PC-3 (cell line): ENCODE data around the gene KDM6B. TPM values are rescaled to one million over a fixed set of nuclear protein-coding genes. Genes with fewer than 3 reads are reported as not detected.

Experiments
- ATAC-seq: fragments of 200-7000 bp; cut with Tn5 transposase; 2 replicates; pipeline ENCODE4 v1.9.1; 2020; ENCODE audit warnings: mild to moderate bottlenecking, moderate library complexity
- BruUV-seq: library from RNA; stranded (reverse); fragments of 400-500 nt; replicated peaks from 2 replicates; lab custom pipeline; 2021; lab: Mats Ljungman, UMichigan
- CTCF ChIA-PET: fragments of 300-600 bp; sonication (Branson Sonifier 250); formaldehyde crosslinking; loops from one replicate; lab custom pipeline; 2022; ENCODE audit warnings: antibody characterized with exemption; lab: Charles Lee
- POLR2A ChIA-PET: fragments of 300-600 bp; sonication (Branson Sonifier 250); formaldehyde crosslinking; loops from one replicate; lab custom pipeline; 2022; ENCODE audit warnings: antibody characterized with exemption; ENCODE audit not compliant: unreplicated experiment; lab: Charles Lee
- DNase-seq: peaks from one replicate; pipeline ENCODE4 v3.0.0-alpha.2; 2015
- H2AFZ ChIP-seq: fragments of 300-600 bp; sonication (generic); 2 replicates; pipeline ENCODE4 v1.6.0; 2016; ENCODE audit warnings: antibody characterized with exemption, low read length
- H3F3A ChIP-seq: fragments of 300-600 bp; sonication (generic); one replicate; pipeline ENCODE4 v1.6.0; 2017; ENCODE audit warnings: antibody characterized with exemption, low read length, control low read depth, mild to moderate bottlenecking; ENCODE audit not compliant: unreplicated experiment
- H3K27ac ChIP-seq: fragments of 300-600 bp; sonication (generic); 2 replicates; pipeline ENCODE4 v1.5.1; 2016; ENCODE audit warnings: mild to moderate bottlenecking, low read length
- H3K27me3 ChIP-seq: fragments of 300-600 bp; sonication (generic); 2 replicates; pipeline ENCODE4 v1.6.1; 2016; ENCODE audit warnings: low read length, mixed read lengths
- H3K36me3 ChIP-seq: fragments of 300-600 bp; sonication (generic); 2 replicates; pipeline ENCODE4 v1.6.1; 2016; ENCODE audit warnings: low read depth, mixed run types, low read length, mixed read lengths
- H3K4me1 ChIP-seq: fragments of 300-600 bp; sonication (generic); 2 replicates; pipeline ENCODE4 v1.5.1; 2016; ENCODE audit warnings: low read length; ENCODE audit not compliant: insufficient read depth
- H3K4me2 ChIP-seq: fragments of 300-600 bp; sonication (generic); 2 replicates; pipeline ENCODE4 v1.6.0; 2016; ENCODE audit warnings: low read length
- H3K4me3 ChIP-seq: fragments of 300-600 bp; sonication (generic); 2 replicates; pipeline ENCODE4 v1.5.1; 2016; ENCODE audit warnings: mild to moderate bottlenecking, low read length, mixed read lengths
- H3K79me2 ChIP-seq: fragments of 300-600 bp; sonication (generic); 2 replicates; pipeline ENCODE4 v1.6.1; 2017; ENCODE audit warnings: low read length, mixed read lengths
- H3K9ac ChIP-seq: fragments of 300-600 bp; sonication (generic); 2 replicates; pipeline ENCODE4 v1.6.0; 2016; ENCODE audit warnings: mild to moderate bottlenecking, low read length
- H3K9me2 ChIP-seq: fragments of 300-600 bp; sonication (generic); replicated peaks from 2 replicates; pipeline ENCODE4 v1.6.1; 2016; ENCODE audit warnings: mixed run types, low read length, mixed read lengths
- H3K9me3 ChIP-seq: fragments of 300-600 bp; sonication (generic); 2 replicates; pipeline ENCODE4 v1.6.1; 2016; ENCODE audit warnings: low read length, mixed read lengths
- H4K20me1 ChIP-seq: fragments of 300-600 bp; sonication (generic); 2 replicates; pipeline ENCODE4 v1.6.1; 2016; ENCODE audit warnings: low read length, mixed read lengths
- EZH2 ChIP-seq: fragments of 300-600 bp; sonication (generic); IDR thresholded peaks from one replicate; pipeline ENCODE4 v1.6.1; 2017; ENCODE audit warnings: antibody characterized with exemption, mild to moderate bottlenecking, low read length; ENCODE audit not compliant: unreplicated experiment
- EZH2phosphoT487 ChIP-seq: fragments of 300-600 bp; sonication (generic); IDR thresholded peaks from 2 replicates; pipeline ENCODE4 v1.6.1; 2018; ENCODE audit warnings: mild to moderate bottlenecking, antibody characterized with exemption, low read length, borderline replicate concordance
- intact Hi-C: fragments of 100-400 bp; cut with micrococcal nuclease; formaldehyde crosslinking; loops from 2 replicates; pipeline ENCODE4 v1.9.0; 2023
- total RNA-seq: library from RNA; depleted of rRNA; stranded (reverse); fragments of >200 nt; gene quantifications from 2 replicates; pipeline ENCODE4 v1.2.3, GENCODE V29; 2014; rRNA removed
- TF ChIP-seq, protein P1 (sequence below): fragments of 300-600 bp; sonication (generic); conservative IDR thresholded peaks from 2 replicates; pipeline ENCODE4 v1.5.1; 2017; ENCODE audit warnings: antibody characterized with exemption, low read depth, mild to moderate bottlenecking, low read length

KDM6B gene
- total RNA-seq, 1 experiment from 2014 or later: 3.2 TPM

- DNase-seq (no peak), ATAC-seq (no peak)
- H3K9ac ChIP-seq: no peak overlapping the region
- no peaks in the 10 kb centered on the region for H4K20me1 ChIP-seq
- intact Hi-C loops: no loop called here
- ChIA-PET CTCF (no interaction called here), POLR2A (no interaction called here)
- no peak overlapping the region for H3K27ac ChIP-seq
- no peak overlapping the region for H3K4me2 ChIP-seq
- no peaks in the 10 kb centered on the region for H3K9me3 ChIP-seq
- H3K36me3 ChIP-seq: no peaks in the 10 kb centered on the region
- H2AFZ ChIP-seq: no peak overlapping the region
- peaks cover 11% of the 10 kb centered on the region for H3F3A ChIP-seq
- H3K79me2 ChIP-seq: peaks cover 14% of the 10 kb centered on the region
- TF ChIP-seq, protein P1, sequence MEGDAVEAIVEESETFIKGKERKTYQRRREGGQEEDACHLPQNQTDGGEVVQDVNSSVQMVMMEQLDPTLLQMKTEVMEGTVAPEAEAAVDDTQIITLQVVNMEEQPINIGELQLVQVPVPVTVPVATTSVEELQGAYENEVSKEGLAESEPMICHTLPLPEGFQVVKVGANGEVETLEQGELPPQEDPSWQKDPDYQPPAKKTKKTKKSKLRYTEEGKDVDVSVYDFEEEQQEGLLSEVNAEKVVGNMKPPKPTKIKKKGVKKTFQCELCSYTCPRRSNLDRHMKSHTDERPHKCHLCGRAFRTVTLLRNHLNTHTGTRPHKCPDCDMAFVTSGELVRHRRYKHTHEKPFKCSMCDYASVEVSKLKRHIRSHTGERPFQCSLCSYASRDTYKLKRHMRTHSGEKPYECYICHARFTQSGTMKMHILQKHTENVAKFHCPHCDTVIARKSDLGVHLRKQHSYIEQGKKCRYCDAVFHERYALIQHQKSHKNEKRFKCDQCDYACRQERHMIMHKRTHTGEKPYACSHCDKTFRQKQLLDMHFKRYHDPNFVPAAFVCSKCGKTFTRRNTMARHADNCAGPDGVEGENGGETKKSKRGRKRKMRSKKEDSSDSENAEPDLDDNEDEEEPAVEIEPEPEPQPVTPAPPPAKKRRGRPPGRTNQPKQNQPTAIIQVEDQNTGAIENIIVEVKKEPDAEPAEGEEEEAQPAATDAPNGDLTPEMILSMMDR: no peak
- TF ChIP-seq EZH2 (no peak), EZH2phosphoT487 (no peak)
- 0 out of 2 replicates have a peak, but pooled peaks cover 8% of the 10 kb centered on the region for H3K4me1 ChIP-seq
- BruUV-seq: no TSS peak
- no peaks in the 10 kb centered on the region for H3K27me3 ChIP-seq
- no peak overlapping the region for H3K4me3 ChIP-seq
- H3K9me2 ChIP-seq: no peaks in the 10 kb centered on the region
Measured at GRCh38 chr17:7882629-7883028, 48.6 kb downstream of the KDM6B start.

Other genes with a start within 250 kb of the KDM6B start
- 6.3 and 7.0 TPM in 2 replicates for gene SOX15, start 244.1 kb upstream of the KDM6B start, total RNA-seq
- gene FXR2, start 219.3 kb upstream of the KDM6B start, total RNA-seq: 51.4 and 67.2 TPM in 2 replicates
- 27.6 and 33.1 TPM in 2 replicates for gene SAT2, start 206.4 kb upstream of the KDM6B start, total RNA-seq
- not detected in 2 replicates for gene SHBG, start 204.1 kb upstream of the KDM6B start, total RNA-seq
- not detected in 2 replicates for gene ATP1B2, start 183.3 kb upstream of the KDM6B start, total RNA-seq
- 2.0 and 3.4 TPM in 2 replicates for gene TP53, start 146.7 kb upstream of the KDM6B start, total RNA-seq
- 18.0 and 22.6 TPM in 2 replicates for gene WRAP53, start 145.7 kb upstream of the KDM6B start, total RNA-seq
- gene EFNB3, start 129.0 kb upstream of the KDM6B start, total RNA-seq: 4.9 and 7.7 TPM in 2 replicates
- gene DNAH2, start 116.5 kb upstream of the KDM6B start, total RNA-seq: 0.62 and 0.92 TPM in 2 replicates
- gene TMEM88, start 20.8 kb downstream of the KDM6B start, total RNA-seq: 1.5 TPM in 1 of 2 replicates, not detected in the other
- 403 and 409 TPM in 2 replicates for gene NAA38, start 23.3 kb downstream of the KDM6B start, total RNA-seq
- 16.7 and 23.1 TPM in 2 replicates for gene CYB5D1, start 23.8 kb downstream of the KDM6B start, total RNA-seq
- 102 and 151 TPM in 2 replicates for gene CHD3, start 54.6 kb downstream of the KDM6B start, total RNA-seq
- 0.11 and 0.52 TPM in 2 replicates for gene RNF227, start 82.1 kb downstream of the KDM6B start, total RNA-seq
- gene KCNAB3, start 95.6 kb downstream of the KDM6B start, total RNA-seq: 0.26 and 0.75 TPM in 2 replicates
- gene TRAPPC1, start 97.7 kb downstream of the KDM6B start, total RNA-seq: 26.4 and 30.5 TPM in 2 replicates
- 27.5 and 40.5 TPM in 2 replicates for gene CNTROB, start 98.0 kb downstream of the KDM6B start, total RNA-seq
- gene GUCY2D, start 168.4 kb downstream of the KDM6B start, total RNA-seq: 0.12 TPM in 1 of 2 replicates, not detected in the other
- not detected in 2 replicates for gene ALOX15B, start 204.8 kb downstream of the KDM6B start, total RNA-seq